Measurements from ENCODE around the gene CXCR3. TPM values are rescaled to one million over a fixed set of nuclear protein-coding genes. Genes with fewer than 3 reads are reported as not detected.

CXCR3 gene
- total RNA-seq, 1 donor from 2014 or later: not detected

DNA sequence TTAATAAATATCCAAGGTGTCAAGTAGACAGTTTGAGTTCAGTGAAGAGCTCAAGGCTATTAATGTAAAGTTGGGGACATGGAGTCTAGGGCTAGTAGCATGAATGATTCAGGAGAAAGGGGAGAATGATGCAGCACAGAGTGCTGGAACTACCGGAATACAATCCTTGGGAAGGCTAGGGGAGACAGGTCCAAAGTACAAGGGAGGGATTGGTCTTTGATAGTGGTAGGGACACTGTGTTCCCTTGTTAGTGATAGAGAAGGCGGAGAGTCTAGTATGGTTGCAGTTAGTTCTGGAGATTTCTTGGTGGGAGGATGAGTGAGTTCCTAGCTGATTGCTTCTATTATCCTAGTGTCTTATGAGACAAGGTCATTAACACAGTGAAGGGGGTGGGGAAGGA, 31.4 kb downstream of the CXCR3 start:
- DNase-seq: no peak
- no peaks in the 10 kb centered on the region for H3K4me1 Mint-ChIP-seq (ENCODE audit: low read depth, unreplicated experiment)
- no peaks in the 10 kb centered on the region for H3K36me3 Mint-ChIP-seq (ENCODE audit: unreplicated experiment)
- TF ChIP-seq, protein P1, sequence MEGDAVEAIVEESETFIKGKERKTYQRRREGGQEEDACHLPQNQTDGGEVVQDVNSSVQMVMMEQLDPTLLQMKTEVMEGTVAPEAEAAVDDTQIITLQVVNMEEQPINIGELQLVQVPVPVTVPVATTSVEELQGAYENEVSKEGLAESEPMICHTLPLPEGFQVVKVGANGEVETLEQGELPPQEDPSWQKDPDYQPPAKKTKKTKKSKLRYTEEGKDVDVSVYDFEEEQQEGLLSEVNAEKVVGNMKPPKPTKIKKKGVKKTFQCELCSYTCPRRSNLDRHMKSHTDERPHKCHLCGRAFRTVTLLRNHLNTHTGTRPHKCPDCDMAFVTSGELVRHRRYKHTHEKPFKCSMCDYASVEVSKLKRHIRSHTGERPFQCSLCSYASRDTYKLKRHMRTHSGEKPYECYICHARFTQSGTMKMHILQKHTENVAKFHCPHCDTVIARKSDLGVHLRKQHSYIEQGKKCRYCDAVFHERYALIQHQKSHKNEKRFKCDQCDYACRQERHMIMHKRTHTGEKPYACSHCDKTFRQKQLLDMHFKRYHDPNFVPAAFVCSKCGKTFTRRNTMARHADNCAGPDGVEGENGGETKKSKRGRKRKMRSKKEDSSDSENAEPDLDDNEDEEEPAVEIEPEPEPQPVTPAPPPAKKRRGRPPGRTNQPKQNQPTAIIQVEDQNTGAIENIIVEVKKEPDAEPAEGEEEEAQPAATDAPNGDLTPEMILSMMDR (IDR thresholded peaks at IDR 0.05; ENCODE audit: partially characterized antibody, unreplicated experiment): no peak
- H3K4me3 Mint-ChIP-seq (ENCODE audit: unreplicated experiment): no peak overlapping the region
- peaks cover 3% of the 10 kb centered on the region for H3K9me3 Mint-ChIP-seq (ENCODE audit: unreplicated experiment)
- no peaks in the 10 kb centered on the region for H3K27me3 Mint-ChIP-seq (ENCODE audit: unreplicated experiment)
- no peak overlapping the region for H3K27ac Mint-ChIP-seq (ENCODE audit: unreplicated experiment)

DNA sequence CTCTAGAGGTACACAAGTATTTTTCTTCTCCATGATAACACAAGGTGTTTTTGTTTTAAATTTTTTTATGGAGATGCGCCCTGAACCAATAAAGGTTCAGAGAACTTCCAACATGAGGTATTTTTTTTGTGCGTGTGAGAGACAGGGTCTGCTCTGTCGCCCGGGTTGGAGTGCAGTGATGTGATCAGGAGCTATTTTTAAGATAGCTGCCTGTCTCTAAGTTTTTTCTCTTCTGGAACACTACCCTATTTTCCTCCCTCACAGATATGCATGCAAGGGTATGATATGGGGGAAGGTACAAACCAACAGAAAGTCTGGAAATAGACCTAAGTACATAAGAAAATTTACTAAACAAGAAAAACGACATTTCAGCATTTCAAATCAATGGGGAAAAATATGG, 37.1 kb downstream of the CXCR3 start:
- no peaks in the 10 kb centered on the region for H3K36me3 Mint-ChIP-seq (ENCODE audit: unreplicated experiment)
- H3K4me1 Mint-ChIP-seq (ENCODE audit: low read depth, unreplicated experiment): no peaks in the 10 kb centered on the region
- no peak for DNase-seq
- no peak overlapping the region for H3K27ac Mint-ChIP-seq (ENCODE audit: unreplicated experiment)
- H3K27me3 Mint-ChIP-seq (ENCODE audit: unreplicated experiment): no peaks in the 10 kb centered on the region
- peaks cover 2% of the 10 kb centered on the region for H3K9me3 Mint-ChIP-seq (ENCODE audit: unreplicated experiment)
- no peak overlapping the region for H3K4me3 Mint-ChIP-seq (ENCODE audit: unreplicated experiment)
- TF ChIP-seq, protein P1 (IDR thresholded peaks at IDR 0.05; ENCODE audit: partially characterized antibody, unreplicated experiment): no peak

DNA sequence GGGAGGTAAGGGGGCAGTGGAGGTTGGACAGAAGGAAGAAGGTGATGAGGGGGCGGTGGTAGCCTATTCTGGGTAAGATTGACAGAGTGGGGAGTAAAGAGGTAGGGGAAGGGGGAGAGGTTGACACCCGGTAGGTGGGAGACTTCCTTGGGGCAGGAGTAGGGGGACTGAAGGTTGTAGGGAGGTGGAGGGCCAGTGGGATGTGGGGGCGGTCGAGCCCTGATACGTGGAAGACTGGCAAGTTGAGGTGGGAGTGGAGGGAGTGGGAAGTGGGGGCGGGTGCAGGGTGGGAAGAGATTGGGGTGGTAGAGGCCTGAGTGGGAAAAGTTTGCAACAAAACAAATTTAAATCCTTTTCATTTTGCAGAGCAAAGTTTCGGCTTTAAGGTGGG, 38.3 kb downstream of the CXCR3 start:
- Mint-ChIP-seq H3K9me3 (ENCODE audit: unreplicated experiment) (peaks cover 2% of the 10 kb centered on the region), H3K27me3 (ENCODE audit: unreplicated experiment) (no peaks in the 10 kb centered on the region), H3K27ac (ENCODE audit: unreplicated experiment) (no peak overlapping the region), H3K4me1 (ENCODE audit: low read depth, unreplicated experiment) (no peaks in the 10 kb centered on the region), H3K36me3 (ENCODE audit: unreplicated experiment) (no peaks in the 10 kb centered on the region), H3K4me3 (ENCODE audit: unreplicated experiment) (no peak overlapping the region)
- TF ChIP-seq, protein P1 (IDR thresholded peaks at IDR 0.05; ENCODE audit: partially characterized antibody, unreplicated experiment): no peak
- DNase-seq: no peak

DNA sequence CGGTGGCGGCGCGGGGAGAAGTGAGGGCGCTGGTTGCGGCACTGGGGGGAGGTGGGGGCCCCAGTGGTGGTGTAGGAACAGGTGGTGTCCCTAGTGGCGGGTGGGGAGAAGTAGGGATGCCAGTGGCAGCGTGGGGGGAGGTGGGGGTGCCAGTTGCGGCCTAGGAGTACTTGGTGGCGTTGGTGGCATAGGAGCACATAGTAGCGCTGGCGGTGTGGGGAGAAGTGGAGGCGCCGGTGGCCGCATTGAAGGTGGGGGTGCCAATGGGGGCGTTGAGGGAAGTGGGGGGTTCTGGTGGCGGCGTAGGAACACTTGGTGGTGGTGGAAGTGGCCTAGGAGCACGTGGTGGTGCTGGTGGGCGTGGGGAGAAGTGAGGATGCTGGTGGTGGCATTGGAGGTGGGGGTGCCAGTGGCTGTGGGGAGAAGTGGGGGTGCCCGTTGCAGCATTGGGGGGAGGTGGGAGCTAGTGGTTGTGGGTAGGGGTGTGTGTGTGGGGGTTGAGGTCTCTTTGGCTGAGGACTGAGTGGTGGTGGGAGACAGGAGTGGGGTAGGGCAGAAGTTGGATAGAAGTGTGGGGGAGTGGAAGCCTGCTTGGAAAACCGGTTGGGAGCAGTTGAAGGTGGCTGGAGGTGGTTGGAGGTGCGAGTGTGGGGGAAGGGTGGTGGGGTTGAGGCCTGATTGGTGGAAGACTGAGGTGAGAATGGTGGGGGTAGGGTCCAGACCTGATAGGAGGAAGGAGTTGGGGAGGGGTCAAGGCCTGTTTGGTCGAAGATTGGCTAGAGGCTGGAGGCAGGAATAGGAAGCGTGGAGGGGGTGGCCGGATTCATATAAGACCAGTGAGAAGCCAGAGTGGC, 38.9 kb downstream of the CXCR3 start:
- Mint-ChIP-seq H3K4me3 (ENCODE audit: unreplicated experiment) (no peak overlapping the region), H3K4me1 (ENCODE audit: low read depth, unreplicated experiment) (no peaks in the 10 kb centered on the region), H3K27me3 (ENCODE audit: unreplicated experiment) (no peaks in the 10 kb centered on the region), H3K9me3 (ENCODE audit: unreplicated experiment) (peaks cover 2% of the 10 kb centered on the region), H3K27ac (ENCODE audit: unreplicated experiment) (no peak overlapping the region), H3K36me3 (ENCODE audit: unreplicated experiment) (no peaks in the 10 kb centered on the region)
- TF ChIP-seq, protein P1 (IDR thresholded peaks at IDR 0.05; ENCODE audit: partially characterized antibody, unreplicated experiment): no peak
- no peak for DNase-seq

Measured in glutamatergic neuron (in vitro differentiated cells).